Stomach (tissue), 9 donors: ENCODE results near the gene WFIKKN1. TPM values are rescaled to one million over a fixed set of nuclear protein-coding genes. Genes with fewer than 3 reads are reported as not detected.

Experiments used
- DNase-seq, 2 donors: peaks; one replicate each; pipeline versions ENCODE4 v3.0.0 to v3.0.0-alpha.2; 2013 to 2019
- H3K27ac ChIP-seq, 5 donors: fragments of 200-600 bp in 4 of 5; sonication (generic) in 4 of 5; one replicate each; pipeline ENCODE4 v1.5.1; 2013 to 2019; ENCODE audit warnings: mild to moderate bottlenecking in 1 of 5, moderate library complexity in 1 of 5
- H3K27me3 ChIP-seq, 3 donors: fragments of 200-600 bp; sonication (generic); one replicate each; pipeline ENCODE4 v1.5.1; 2017 to 2019; ENCODE audit warnings: mixed run types in 1 of 3
- H3K36me3 ChIP-seq, 4 donors: fragments of 200-600 bp; sonication (generic); 1 replicate in 3 of 4; 2 replicates in 1 of 4; pipeline ENCODE4 v1.5.1; 2016 to 2019
- H3K4me1 ChIP-seq, 4 donors: fragments of 200-600 bp; sonication (generic); one replicate each; pipeline ENCODE4 v1.5.1; 2016 to 2019
- H3K4me3 ChIP-seq, 4 donors: fragments of 200-600 bp; sonication (generic) in 3 of 4; one replicate each; pipeline ENCODE4 v1.5.1; 2016 to 2019; ENCODE audit warnings: mild to moderate bottlenecking in 1 of 4
- H3K9me3 ChIP-seq, 4 donors: fragments of 200-600 bp; sonication (generic); one replicate each; pipeline ENCODE4 v1.5.1; 2016 to 2019
- EP300 ChIP-seq: sonication (generic); formaldehyde crosslinking; IDR thresholded peaks from one replicate; pipeline ENCODE4 v1.6.1; 2017; ENCODE audit warnings: antibody characterized with exemption
- POLR2A ChIP-seq, 4 donors: fragments of 450-650 bp; IDR thresholded peaks; one replicate each; pipeline ENCODE4 v1.6.1; 2016; ENCODE audit warnings: antibody characterized with exemption in 4 of 4, control low read depth in 2 of 4, mild to moderate bottlenecking in 1 of 4, moderate library complexity in 1 of 4
- POLR2AphosphoS5 ChIP-seq, 3 donors: sonication (generic); formaldehyde crosslinking; IDR thresholded peaks; one replicate each; pipeline ENCODE4 v1.6.1; 2016; ENCODE audit warnings: antibody characterized with exemption in 3 of 3
- WGBS, 5 donors: extraction: QIAGEN DNeasy Blood & Tissue Kit in 3 of 5; methylation state at CpG; one replicate each; pipeline versions ENCODE4 v1.1.5 to v1.1.7; 2013 to 2018; 5-methylcytosine and 5-hydroxymethylcytosine counted together
- intact Hi-C: fragments of 100-400 bp; cut with DNase I; formaldehyde crosslinking; loops from one replicate; pipeline ENCODE4 v1.15.1; 2023; ENCODE audit warnings: low total_unique reads
- polyA plus RNA-seq, 3 donors: library from polyadenylated mRNA; stranded (reverse); fragments of 200-250 nt; gene quantifications; one replicate each; pipeline ENCODE4 v1.2.3, GENCODE V29; 2013
- total RNA-seq, 5 donors: library from RNA; depleted of rRNA; stranded (reverse); fragments of >200 nt; gene quantifications; one replicate each; pipeline versions ENCODE4 v1.1.0 to v1.2.3, GENCODE V29; 2014 to 2016
- TF ChIP-seq, protein P1 (sequence below), 7 experiments: fragments of 450-650 bp in 4 of 7; fragments of 200-600 bp in 3 of 7; sonication (generic) in 3 of 7; IDR thresholded peaks; one replicate each; pipeline ENCODE4 v1.5.1; 2016 to 2019; ENCODE audit warnings: antibody characterized with exemption in 7 of 7, control low read depth in 2 of 7, mild to moderate bottlenecking in 1 of 7
- donor health status: healthy with polysubstance abuse.
- donor health status: Bipolar disorder and iron deficiency.
- donor health status: healthy.

WFIKKN1 gene
- total and polyA plus RNA-seq, 8 donors, result 0.14 to 25.8 (median 1.5) TPM; not detected in 1

DNA sequence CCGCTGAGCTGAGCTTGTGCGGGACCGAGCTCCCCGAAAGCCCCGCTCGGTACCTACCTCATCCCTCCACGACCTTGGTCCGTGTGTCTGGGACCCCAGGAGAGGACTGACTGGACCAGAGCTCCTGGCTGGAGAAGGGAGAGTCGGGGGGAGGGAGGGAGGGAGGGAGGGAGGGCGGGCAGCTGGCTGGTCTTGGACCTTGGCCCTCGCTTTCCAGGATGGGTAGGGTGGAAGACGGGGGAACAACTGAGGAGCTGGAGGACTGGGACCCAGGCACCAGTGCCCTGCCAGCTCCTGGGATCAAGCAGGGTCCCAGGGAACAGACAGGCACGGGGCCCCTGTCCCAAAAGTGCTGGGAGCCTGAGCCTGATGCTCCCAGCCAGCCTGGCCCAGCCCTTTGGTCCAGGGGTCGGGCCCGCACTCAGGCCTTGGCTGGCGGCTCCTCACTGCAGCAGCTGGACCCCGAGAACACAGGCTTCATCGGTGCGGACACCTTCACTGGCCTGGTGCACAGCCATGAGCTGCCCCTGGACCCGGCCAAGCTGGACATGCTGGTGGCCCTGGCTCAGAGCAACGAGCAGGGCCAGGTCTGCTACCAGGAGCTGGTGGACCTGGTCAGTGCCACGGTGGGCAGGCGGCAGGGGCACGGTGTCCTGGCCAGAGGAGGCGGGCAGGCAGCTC is 45.2 kb downstream of the WFIKKN1 start:
- H3K9me3 ChIP-seq, result no peaks in the 10 kb centered on the region
- 34 to 47% (median 41%) methylated on average over 17 to 25 of the region's 25 CpGs for WGBS, 5 donors
- peak in 1 of 2 donors; percentile 51 for DNase-seq
- intact Hi-C loops, result no loop called here
- peak overlapping the region in 2 of 5 donors; percentile 25 to 67 for H3K27ac ChIP-seq
- TF ChIP-seq POLR2A (IDR thresholded peaks at IDR 0.05) (no peak), EP300 (no peak), POLR2AphosphoS5 (IDR thresholded peaks at IDR 0.05) (no peak)
- TF ChIP-seq, protein P1, sequence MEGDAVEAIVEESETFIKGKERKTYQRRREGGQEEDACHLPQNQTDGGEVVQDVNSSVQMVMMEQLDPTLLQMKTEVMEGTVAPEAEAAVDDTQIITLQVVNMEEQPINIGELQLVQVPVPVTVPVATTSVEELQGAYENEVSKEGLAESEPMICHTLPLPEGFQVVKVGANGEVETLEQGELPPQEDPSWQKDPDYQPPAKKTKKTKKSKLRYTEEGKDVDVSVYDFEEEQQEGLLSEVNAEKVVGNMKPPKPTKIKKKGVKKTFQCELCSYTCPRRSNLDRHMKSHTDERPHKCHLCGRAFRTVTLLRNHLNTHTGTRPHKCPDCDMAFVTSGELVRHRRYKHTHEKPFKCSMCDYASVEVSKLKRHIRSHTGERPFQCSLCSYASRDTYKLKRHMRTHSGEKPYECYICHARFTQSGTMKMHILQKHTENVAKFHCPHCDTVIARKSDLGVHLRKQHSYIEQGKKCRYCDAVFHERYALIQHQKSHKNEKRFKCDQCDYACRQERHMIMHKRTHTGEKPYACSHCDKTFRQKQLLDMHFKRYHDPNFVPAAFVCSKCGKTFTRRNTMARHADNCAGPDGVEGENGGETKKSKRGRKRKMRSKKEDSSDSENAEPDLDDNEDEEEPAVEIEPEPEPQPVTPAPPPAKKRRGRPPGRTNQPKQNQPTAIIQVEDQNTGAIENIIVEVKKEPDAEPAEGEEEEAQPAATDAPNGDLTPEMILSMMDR (IDR thresholded peaks at IDR 0.05), result no peak
- peaks cover 25 to 55% (median 52%) of the 10 kb centered on the region in 4 donors for H3K4me1 ChIP-seq
- peaks cover 0 to 18% (median 0%) of the 10 kb centered on the region in 3 donors for H3K27me3 ChIP-seq
- peak overlapping the region; percentile 36 to 45 (median 38) for H3K4me3 ChIP-seq
- H3K36me3 ChIP-seq, result peaks cover 29 to 34% (median 33%) of the 10 kb centered on the region in 4 donors

DNA sequence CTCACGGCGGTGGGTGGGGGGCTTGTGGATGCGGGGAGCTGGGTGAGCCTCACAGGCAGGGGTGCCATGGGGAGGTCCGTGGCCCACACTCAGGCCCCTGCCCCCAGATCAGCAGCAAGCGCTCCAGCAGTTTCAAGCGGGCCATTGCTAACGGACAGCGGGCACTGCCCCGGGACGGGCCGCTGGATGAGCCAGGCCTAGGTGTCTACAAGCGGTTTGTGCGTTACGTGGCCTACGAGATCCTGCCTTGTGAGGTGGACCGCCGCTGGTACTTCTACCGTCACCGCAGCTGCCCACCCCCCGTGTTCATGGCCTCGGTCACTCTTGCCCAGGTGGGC is 45.7 kb downstream of the WFIKKN1 start:
- H3K36me3 ChIP-seq, result peaks cover 27 to 33% (median 31%) of the 10 kb centered on the region in 4 donors
- DNase-seq, result no peak
- intact Hi-C loops, result no loop called here
- no peak overlapping the region for H3K27ac ChIP-seq
- WGBS, 5 donors, result 80 to 90% (median 87%) methylated on average over 20 to 21 of the region's 21 CpGs
- no peak overlapping the region for H3K4me3 ChIP-seq
- peaks cover 31 to 60% (median 57%) of the 10 kb centered on the region in 4 donors for H3K4me1 ChIP-seq
- peaks cover 0 to 18% (median 0%) of the 10 kb centered on the region in 3 donors for H3K27me3 ChIP-seq
- TF ChIP-seq POLR2A (IDR thresholded peaks at IDR 0.05) (no peak), EP300 (no peak), POLR2AphosphoS5 (IDR thresholded peaks at IDR 0.05) (no peak)
- TF ChIP-seq, protein P1 (IDR thresholded peaks at IDR 0.05), result no peak
- H3K9me3 ChIP-seq, result no peaks in the 10 kb centered on the region

DNA sequence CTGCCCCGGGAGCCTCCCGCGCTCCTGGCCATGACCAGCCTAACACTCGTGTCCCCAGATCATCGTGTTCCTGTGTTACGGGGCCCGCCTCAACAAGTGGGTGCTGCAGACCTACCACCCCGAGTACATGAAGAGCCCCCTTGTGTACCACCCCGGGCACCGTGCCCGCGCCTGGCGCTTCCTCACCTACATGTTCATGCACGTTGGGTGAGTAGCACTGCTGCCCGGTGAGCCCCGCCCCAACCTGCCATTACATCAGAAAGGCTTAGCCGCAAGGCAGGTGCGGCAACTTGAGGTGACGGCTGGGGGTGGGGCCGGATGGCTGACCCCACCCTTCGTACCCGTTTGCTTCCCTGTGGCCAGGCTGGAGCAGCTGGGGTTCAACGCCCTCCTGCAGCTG is 46.1 kb downstream of the WFIKKN1 start:
- peaks cover 0 to 18% (median 0%) of the 10 kb centered on the region in 3 donors for H3K27me3 ChIP-seq
- TF ChIP-seq, protein P1 (IDR thresholded peaks at IDR 0.05), result no peak
- TF ChIP-seq POLR2AphosphoS5 (IDR thresholded peaks at IDR 0.05), result peak in 1 of 3 donors; percentile 53
- intact Hi-C loops, result no loop called here
- DNase-seq, result peak; percentile 83 to 93
- H3K9me3 ChIP-seq, result no peaks in the 10 kb centered on the region
- peak overlapping the region in 1 of 4 donors; percentile 9 for H3K4me3 ChIP-seq
- no peak overlapping the region for H3K27ac ChIP-seq
- H3K4me1 ChIP-seq, result peaks cover 34 to 63% (median 61%) of the 10 kb centered on the region in 4 donors
- 43 to 63% (median 44%) methylated on average over 16 to 23 of the region's 23 CpGs for WGBS, 5 donors
- peaks cover 27 to 33% (median 31%) of the 10 kb centered on the region in 4 donors for H3K36me3 ChIP-seq

DNA sequence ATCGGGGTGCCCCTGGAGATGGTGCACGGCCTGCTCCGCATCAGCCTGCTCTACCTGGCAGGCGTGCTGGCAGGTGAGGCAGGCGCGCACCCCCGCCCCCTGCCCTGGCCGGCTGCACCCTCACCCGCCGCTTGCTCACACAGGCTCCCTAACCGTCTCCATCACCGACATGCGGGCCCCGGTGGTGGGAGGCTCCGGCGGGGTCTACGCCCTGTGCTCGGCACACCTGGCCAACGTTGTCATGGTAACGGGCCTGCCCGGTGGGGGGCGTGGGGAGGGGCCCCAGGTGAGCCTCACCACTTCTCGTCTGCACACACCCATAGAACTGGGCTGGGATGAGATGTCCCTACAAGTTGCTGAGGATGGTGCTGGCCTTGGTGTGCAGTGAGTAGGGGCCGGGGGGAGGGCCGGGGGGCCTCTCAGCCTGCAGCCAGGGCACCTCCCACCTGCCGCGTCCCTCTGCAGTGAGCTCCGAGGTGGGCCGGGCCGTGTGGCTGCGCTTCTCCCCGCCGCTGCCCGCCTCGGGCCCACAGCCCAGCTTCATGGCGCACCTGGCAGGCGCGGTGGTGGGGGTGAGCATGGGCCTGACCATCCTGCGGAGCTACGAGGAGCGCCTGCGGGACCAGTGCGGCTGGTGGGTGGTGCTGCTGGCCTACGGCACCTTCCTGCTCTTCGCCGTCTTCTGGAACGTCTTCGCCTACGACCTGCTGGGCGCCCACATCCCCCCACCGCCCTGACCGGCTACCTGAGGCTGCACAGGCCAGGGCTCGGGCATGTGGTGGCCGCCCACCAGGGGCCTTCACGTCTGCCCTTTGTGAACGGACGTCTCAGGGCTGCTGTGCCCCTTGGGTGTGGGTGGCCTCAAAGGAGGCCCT is 46.8 kb downstream of the WFIKKN1 start:
- TF ChIP-seq EP300, result no peak
- TF ChIP-seq, protein P1 (IDR thresholded peaks at IDR 0.05), result no peak
- Histone ChIP-seq H3K27me3 (peaks cover 0 to 18% (median 0%) of the 10 kb centered on the region in 3 donors), H3K9me3 (no peaks in the 10 kb centered on the region), H3K4me1 (peaks cover 41 to 70% (median 67%) of the 10 kb centered on the region in 4 donors), H3K4me3 (peak overlapping the region in 1 of 4 donors; percentile 9), H3K27ac (no peak overlapping the region), H3K36me3 (peaks cover 27 to 33% (median 31%) of the 10 kb centered on the region in 4 donors)
- DNase-seq, result no peak
- WGBS, 5 donors, result 42 to 60% (median 47%) methylated on average over 31 to 57 of the region's 57 CpGs
- intact Hi-C loops, result no loop called here
